ENCODE data around the gene BICD1. TPM values are rescaled to one million over a fixed set of nuclear protein-coding genes. Genes with fewer than 3 reads are reported as not detected.

Gene BICD1
- total and polyA plus RNA-seq, 2 donors (not counting 1 experiment from before 2014, with no cell fraction given) = 15.2 to 93.5 TPM

GRCh38 chr12:32179011-32179395, 72.4 kb downstream of the BICD1 start:
- Histone ChIP-seq H3K27me3 (replicated peaks in 1 of 4; ENCODE audit: control extremely low read depth in 1 of 4, control insufficient read depth in 3 of 4, insufficient read depth in 4 of 4, low read length in 3 of 4) (no peaks in the 10 kb centered on the region), H3K4me2 (replicated peaks; ENCODE audit: low read depth, low read length, poor library complexity, severe bottlenecking) (no peak overlapping the region), H4K20me1 (ENCODE audit: control insufficient read depth, insufficient read depth, low read length, poor library complexity, severe bottlenecking) (peaks cover 4% of the 10 kb centered on the region), H3K79me2 (ENCODE audit: control insufficient read depth, insufficient read depth, low read length) (no peaks in the 10 kb centered on the region), H3K4me3 (ENCODE audit: control extremely low read depth in 1 of 5, extremely low read depth in 1 of 5, insufficient read depth in 1 of 5, low read depth in 2 of 5, low read length in 4 of 5) (no peak overlapping the region), H3K9ac (ENCODE audit: low read length) (no peak overlapping the region), H2AFZ (ENCODE audit: insufficient read depth, low read depth, low read length, poor library complexity, severe bottlenecking) (no peak overlapping the region), H3K9me3 (ENCODE audit: control extremely low read depth in 1 of 3, control insufficient read depth in 2 of 3, insufficient read depth in 1 of 3, low read length in 2 of 3) (no peaks in the 10 kb centered on the region), H3K36me3 (replicated peaks in 1 of 2; ENCODE audit: control extremely low read depth in 1 of 2, control insufficient read depth in 1 of 2, extremely low read depth in 1 of 2, insufficient read depth in 2 of 2, low read length in 1 of 2) (peaks cover 0 to 4% of the 10 kb centered on the region in 2 experiments), H3K27ac (ENCODE audit: low read length in 2 of 2) (no peak overlapping the region), H3K4me1 (ENCODE audit: control insufficient read depth in 2 of 2, insufficient read depth in 2 of 2, low read length in 2 of 2) (no peaks in the 10 kb centered on the region)
- ATAC-seq (ENCODE audit: low read depth) (no peak), DNase-seq (no peak)
- Mint-ChIP-seq H3K27me3 (no peaks in the 10 kb centered on the region), H3K4me3 (no peak overlapping the region), H3K9me3 (ENCODE audit: insufficient read depth) (no peaks in the 10 kb centered on the region), H3K27ac (no peak overlapping the region), H3K4me1 (no peaks in the 10 kb centered on the region)
- TF ChIP-seq EZH2 (IDR thresholded peaks at IDR 0.05; ENCODE audit: borderline replicate concordance, insufficient read depth, low read depth, low read length, poor library complexity, severe bottlenecking) (no peak), CTCF (IDR thresholded peaks at IDR 0.05) (no peak)
- POLR2A ChIA-PET = no interaction called here
- CTCF ChIA-PET = no interaction called here
- intact Hi-C loops (cut with micrococcal nuclease) = loop anchor here (10.0 kb wide), 1 partner anchor 54 kb away; no protein-coding TSS in a partner anchor
- WGBS (ENCODE audit: insufficient coverage) = no CpG with 5 or more reads among the region's 6 CpGs

DNA sequence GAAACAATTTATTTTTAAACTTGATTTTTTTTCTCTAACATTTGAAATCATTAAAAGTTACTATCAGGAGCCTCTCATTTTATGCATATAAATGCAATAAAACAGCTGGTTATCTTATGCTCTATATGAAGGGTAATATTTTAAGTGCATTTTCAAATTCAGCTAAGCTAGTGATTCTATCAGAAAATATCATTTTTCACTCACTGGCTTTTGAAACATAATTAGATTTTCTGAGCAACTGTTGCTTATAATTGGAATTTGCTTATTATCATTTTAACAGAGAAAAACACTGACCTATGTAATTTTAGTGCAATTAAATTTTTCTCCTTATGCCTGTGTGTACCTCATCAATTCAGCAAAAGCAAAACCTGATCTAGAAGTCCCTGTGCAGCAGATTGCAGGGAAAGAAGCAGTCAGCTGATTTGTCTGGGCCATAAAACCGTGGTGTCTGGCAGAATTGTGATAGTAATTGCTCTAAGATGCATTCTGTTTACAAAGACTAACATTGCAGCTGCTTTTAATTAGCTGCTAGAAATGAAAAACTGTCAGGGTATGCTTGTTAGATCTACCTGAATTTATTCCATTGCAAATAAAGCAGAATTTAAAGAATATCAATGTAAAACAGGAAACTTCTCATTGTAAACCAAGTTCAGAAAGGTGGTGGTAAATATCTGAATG, 75.0 kb downstream of the BICD1 start:
- Histone ChIP-seq H3K4me1 (ENCODE audit: control insufficient read depth in 2 of 2, insufficient read depth in 2 of 2, low read length in 2 of 2) (no peaks in the 10 kb centered on the region), H3K27ac (ENCODE audit: low read length in 2 of 2) (no peak overlapping the region), H3K4me3 (ENCODE audit: control extremely low read depth in 1 of 5, extremely low read depth in 1 of 5, insufficient read depth in 1 of 5, low read depth in 2 of 5, low read length in 4 of 5) (no peak overlapping the region), H4K20me1 (ENCODE audit: control insufficient read depth, insufficient read depth, low read length, poor library complexity, severe bottlenecking) (peaks cover 4% of the 10 kb centered on the region), H3K9me3 (ENCODE audit: control extremely low read depth in 1 of 3, control insufficient read depth in 2 of 3, insufficient read depth in 1 of 3, low read length in 2 of 3) (no peaks in the 10 kb centered on the region), H2AFZ (ENCODE audit: insufficient read depth, low read depth, low read length, poor library complexity, severe bottlenecking) (no peak overlapping the region), H3K27me3 (replicated peaks in 1 of 4; ENCODE audit: control extremely low read depth in 1 of 4, control insufficient read depth in 3 of 4, insufficient read depth in 4 of 4, low read length in 3 of 4) (no peaks in the 10 kb centered on the region), H3K9ac (ENCODE audit: low read length) (no peak overlapping the region), H3K36me3 (replicated peaks in 1 of 2; ENCODE audit: control extremely low read depth in 1 of 2, control insufficient read depth in 1 of 2, extremely low read depth in 1 of 2, insufficient read depth in 2 of 2, low read length in 1 of 2) (peaks cover 0 to 5% of the 10 kb centered on the region in 2 experiments), H3K79me2 (ENCODE audit: control insufficient read depth, insufficient read depth, low read length) (peaks cover under 1% of the 10 kb centered on the region), H3K4me2 (replicated peaks; ENCODE audit: low read depth, low read length, poor library complexity, severe bottlenecking) (no peak overlapping the region)
- ATAC-seq (ENCODE audit: low read depth) = no peak
- DNase-seq = no peak
- no CpG with 5 or more reads among the region's 1 CpG for WGBS (ENCODE audit: insufficient coverage)
- Mint-ChIP-seq H3K9me3 (ENCODE audit: insufficient read depth) (no peaks in the 10 kb centered on the region), H3K4me3 (no peak overlapping the region), H3K27me3 (no peaks in the 10 kb centered on the region), H3K27ac (no peak overlapping the region), H3K4me1 (no peaks in the 10 kb centered on the region)
- intact Hi-C loops (cut with micrococcal nuclease) = no loop called here
- ChIA-PET CTCF (no interaction called here), POLR2A (no interaction called here)
- no peak for TF ChIP-seq CTCF (IDR thresholded peaks at IDR 0.05)
- no peak for TF ChIP-seq EZH2 (IDR thresholded peaks at IDR 0.05; ENCODE audit: borderline replicate concordance, insufficient read depth, low read depth, low read length, poor library complexity, severe bottlenecking)
